ENCODE results near the gene GIGYF2.
A peak's percentile ranks its signal among the peaks of the same experiment; 100 is the strongest.
"Not testable (repeated sequence)": the region's sequence is repeated elsewhere in the genome, so short reads cannot be mapped to it uniquely, and the experiment has no call there.

GIGYF2 gene

DNA sequence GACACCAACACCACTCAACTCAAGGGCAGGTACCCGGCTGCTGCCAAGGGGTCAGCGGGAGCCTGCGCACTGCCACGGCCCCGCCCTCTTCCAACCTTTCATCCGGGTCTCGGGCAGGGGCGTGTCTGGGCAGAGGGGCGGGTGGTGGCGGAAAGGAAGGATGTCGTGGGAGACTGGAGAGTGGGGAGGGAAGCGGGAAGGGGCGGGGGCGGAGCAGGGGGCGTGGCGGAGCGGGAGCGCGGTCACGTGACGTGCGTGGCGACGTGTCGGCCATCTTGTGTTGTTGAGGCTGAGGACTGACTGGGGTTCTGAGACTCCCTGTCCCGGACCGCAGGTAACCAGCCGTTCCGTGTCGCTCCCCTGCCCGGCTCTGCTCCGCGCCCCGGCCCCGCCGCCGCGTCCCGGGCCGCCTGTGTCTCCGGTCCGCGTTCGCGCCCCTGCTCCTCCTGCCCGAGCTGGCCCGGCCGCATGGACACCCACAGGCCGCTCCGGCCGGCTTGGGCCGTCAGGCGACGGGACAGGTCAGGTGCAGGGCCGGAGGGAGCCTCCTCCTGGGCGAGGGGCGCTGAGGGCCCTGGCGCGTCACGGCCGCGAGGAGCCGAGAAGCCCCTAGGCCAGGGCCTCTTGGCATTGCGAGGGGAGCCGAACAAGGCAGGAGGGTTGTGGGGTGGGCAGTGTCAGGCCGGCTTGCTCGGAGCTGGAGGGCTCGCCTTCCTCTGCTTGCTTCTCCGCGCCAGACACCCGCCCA is at the start of gene GIGYF2:
GIGYF2 (plus strand) TSS at position 273 of the 748 bp plus-strand sequence. CDS start 37,867 bp downstream, outside the sequence.
- FAIRE-seq (peak; percentile 98), DNase-seq (ENCODE audit: insufficient read length, low spot score) (peak; percentile 96)

DNA sequence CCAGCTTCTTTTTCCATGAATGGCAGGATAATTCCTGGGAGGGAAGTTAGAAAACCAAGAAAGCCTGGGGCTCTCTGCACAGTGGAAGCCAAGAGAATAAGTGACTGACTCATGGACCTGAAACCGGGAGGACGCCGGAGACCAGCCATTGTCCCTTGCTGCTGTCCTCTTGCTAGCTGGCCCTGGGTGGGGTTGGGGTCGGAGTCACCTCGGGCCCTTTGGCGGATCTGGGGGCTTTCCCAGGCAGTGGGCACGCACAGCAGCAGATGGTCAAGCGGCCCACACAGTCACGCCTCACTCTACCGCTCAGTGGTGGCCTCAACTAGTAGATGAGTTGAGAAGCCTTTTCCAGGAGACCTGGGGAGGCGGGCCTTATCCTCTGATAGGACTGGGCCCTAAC is 48.1 kb upstream of the GIGYF2 start:
- FAIRE-seq (no peak), DNase-seq (ENCODE audit: insufficient read length, low spot score) (no peak)

DNA sequence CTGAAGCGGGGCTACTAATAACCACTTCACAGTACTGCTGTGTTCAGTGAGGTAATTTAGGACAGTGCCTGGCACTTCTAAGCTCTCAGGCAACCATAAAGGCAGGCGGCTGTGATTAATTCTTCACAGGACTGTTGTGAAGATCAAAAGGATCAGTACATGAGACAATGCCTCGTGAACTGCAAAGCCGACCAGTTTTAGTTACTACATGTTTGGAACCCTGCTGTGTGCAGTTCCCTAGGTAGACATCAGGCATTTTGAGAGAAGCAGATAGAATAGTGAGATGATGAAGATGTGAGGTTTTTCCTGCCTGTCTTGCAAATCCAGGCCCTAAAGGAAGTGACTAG is 44.7 kb upstream of the GIGYF2 start:
- DNase-seq (ENCODE audit: insufficient read length, low spot score) = no peak
- no peak for FAIRE-seq

- FAIRE-seq (no peak), DNase-seq (ENCODE audit: insufficient read length, low spot score) (no peak)
These were observed 43.7 kb upstream of the GIGYF2 start for GRCh38 chr2:232653441-232653840.

- no peak for DNase-seq (ENCODE audit: insufficient read length, low spot score)
- no peak for FAIRE-seq
These were observed 41.7 kb upstream of the GIGYF2 start for GRCh38 chr2:232655392-232655791.

GRCh38 chr2:232658217-232658785 is 38.8 kb upstream of the GIGYF2 start:
- no peak for FAIRE-seq
- DNase-seq (ENCODE audit: insufficient read length, low spot score) = peak; percentile 48

DNA sequence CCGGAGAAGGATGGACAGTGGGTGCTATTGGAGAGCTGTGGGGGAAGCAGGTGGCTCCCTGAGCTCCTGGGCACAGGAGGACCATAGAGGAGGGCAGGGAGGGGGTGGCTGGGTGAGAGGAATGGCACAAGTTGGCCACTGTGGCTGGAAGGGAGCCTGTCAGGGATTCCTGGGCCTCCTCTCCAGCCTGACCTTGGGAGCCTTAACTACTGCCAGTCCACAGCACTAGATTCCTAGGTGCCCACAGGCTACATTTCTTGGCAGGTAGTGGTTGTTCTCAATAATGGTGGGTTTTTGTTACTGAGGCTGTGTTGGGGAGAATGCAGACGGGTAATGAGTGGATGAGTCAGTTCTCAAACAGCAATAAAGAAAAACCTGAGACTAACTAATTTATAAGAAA is 37.8 kb upstream of the GIGYF2 start:
- DNase-seq (ENCODE audit: insufficient read length, low spot score) = no peak
- no peak for FAIRE-seq

DNA sequence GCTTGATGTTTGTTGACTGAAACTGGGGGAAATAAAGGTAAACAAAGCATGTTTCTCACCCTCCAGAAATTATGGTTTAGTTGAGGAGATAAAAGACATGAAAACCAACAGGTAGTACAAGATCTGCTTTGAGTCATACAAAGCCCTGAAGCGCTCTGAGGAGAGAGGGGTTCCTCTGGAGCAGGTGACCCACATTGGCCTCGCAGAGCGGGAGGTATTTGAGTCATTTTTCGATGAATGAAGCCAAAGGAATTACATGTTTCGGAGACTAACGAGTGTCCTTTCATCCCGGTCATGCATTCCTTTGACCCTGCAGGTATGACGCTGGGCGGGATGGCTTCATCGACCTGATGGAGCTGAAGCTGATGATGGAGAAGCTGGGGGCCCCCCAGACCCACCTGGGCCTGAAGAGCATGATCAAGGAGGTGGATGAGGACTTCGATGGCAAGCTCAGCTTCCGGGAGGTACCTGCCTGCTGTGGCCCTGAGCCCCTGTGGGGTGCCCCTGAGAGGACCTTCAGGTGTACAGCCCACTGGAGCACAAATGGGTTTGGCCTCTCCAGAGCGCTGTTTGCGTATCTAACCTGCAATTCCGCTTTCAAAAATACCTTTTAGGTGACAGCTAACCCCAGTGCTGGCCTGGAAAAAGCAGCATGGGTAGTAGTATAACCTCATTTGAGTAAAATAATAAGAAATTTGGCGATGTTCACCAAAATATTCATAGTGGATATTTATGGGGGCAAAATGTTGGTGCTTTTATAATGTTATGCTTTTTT is 34.5 kb upstream of the GIGYF2 start:
- no peak for FAIRE-seq

DNA sequence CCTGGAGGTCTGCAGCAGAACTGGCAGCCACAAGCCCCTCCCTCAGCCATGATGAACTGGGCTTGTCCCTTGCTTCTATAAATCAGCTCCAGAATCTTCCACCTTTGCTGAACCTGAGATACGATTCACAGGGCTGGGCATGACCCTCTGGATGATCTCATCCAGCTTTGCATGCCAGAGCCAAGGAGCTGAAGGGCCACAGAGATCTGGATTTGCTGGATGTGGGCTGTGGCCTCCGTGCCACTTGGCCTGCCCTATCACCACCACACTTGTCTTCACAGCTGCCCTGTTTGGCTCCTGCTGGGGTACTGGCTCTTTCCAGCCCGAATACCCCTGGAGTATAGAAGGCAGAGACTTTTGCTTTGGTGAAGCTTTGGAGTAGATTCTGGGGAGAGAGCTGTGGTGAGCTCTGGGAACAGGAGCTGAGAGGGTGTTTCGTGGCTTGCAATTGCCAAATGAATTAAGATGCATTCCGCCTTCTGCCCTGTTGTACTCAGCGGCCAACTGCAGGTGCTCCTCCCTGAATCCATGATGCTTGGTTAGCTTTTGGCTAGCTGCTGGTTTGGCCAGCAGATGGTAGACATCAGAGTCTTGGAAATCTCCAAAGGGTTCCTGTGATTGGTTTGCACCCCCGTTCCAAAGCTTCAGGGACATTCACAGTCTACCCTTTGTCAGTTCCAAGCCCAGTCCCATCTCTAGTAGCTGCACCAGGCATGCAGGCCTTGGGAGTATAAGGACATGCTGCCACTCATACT is 30.9 kb upstream of the GIGYF2 start:
- FAIRE-seq = no peak

More for the DNA sequence above, 34.5 kb upstream of the GIGYF2 start:
- DNase-seq (ENCODE audit: insufficient read length, low spot score) = no peak

GRCh38 chr2:232667989-232668583 is 29.0 kb upstream of the GIGYF2 start:
- peak; percentile 62 for FAIRE-seq

More for the DNA sequence above, 30.9 kb upstream of the GIGYF2 start:
- no peak for DNase-seq (ENCODE audit: insufficient read length, low spot score)

GRCh38 chr2:232668805-232669444 is 28.2 kb upstream of the GIGYF2 start:
- peak; percentile 31 for DNase-seq (ENCODE audit: insufficient read length, low spot score)
- no peak for FAIRE-seq

More at GRCh38 chr2:232667989-232668583, 29.0 kb upstream of the GIGYF2 start:
- DNase-seq (ENCODE audit: insufficient read length, low spot score) = no peak

- DNase-seq (ENCODE audit: insufficient read length, low spot score) = no peak
- no peak for FAIRE-seq
These were observed 24.5 kb upstream of the GIGYF2 start for GRCh38 chr2:232672588-232672987.

- FAIRE-seq = no peak
These were observed 22.6 kb upstream of the GIGYF2 start for GRCh38 chr2:232674491-232674890.

GRCh38 chr2:232675381-232675780 is 21.8 kb upstream of the GIGYF2 start:
- no peak for FAIRE-seq
- DNase-seq (ENCODE audit: insufficient read length, low spot score) = no peak

More at GRCh38 chr2:232674491-232674890, 22.6 kb upstream of the GIGYF2 start:
- DNase-seq (ENCODE audit: insufficient read length, low spot score) = no peak

DNA sequence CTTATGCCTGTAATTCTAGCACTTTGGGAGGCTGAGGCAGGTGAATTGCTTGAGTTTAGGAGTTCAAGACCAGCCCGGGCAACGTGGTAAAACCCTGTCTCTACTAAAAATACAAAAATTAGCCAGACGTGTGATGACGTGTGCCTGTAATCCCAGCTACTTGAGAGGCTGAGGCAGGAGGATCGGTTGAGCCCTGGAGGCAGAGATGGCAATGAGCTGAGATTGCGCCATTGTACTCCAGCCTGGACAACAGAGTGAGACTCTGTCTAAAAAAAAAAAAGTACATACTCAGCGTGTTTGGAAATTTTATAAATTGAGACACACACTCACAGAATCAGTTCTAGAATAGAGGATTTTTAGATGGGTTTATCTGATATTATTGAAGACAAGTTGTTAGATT is 17.1 kb upstream of the GIGYF2 start:
- no peak for DNase-seq (ENCODE audit: insufficient read length, low spot score)
- no peak for FAIRE-seq

DNA sequence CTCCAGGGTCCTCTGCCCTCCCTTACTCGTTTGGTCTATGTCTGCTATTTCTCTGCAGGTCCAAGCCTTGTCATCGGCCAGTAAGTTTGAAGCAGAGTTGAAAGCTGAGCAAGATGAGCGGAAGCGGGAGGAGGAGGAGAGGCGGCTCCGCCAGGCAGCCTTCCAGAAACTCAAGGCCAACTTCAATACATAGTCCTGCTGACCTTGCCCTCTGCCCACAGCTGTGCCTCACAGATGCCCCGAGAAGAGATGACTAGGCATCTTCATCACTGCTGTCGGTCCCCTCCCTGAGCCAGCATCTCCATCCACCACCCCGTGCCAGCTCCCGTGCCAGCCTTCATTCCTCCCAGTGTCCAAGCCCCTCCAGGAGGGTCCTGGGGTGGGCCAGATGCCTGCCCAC is 15.6 kb upstream of the GIGYF2 start:
- DNase-seq (ENCODE audit: insufficient read length, low spot score) (no peak), FAIRE-seq (no peak)

- FAIRE-seq (no peak), DNase-seq (ENCODE audit: insufficient read length, low spot score) (no peak)
These were observed 13.8 kb upstream of the GIGYF2 start for GRCh38 chr2:232683368-232683767.

DNA sequence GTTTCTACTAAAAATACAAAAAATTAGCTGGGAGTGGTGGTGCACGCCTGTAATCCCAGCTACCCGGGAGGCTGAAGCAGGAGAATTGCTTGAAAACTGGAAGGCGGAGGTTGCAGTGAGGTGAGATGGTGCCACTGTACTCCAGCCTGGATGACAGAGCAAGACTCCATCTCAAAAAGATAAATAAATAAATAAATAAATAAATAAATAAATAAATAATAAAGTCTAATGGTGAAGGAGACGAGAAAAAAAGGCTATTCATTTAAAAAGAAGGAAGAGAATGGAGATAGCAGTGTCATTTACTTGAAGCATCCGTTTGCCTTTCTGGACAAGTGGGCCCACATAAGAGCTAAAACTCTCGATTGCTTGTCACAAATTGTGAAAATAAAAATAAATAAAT is 11.7 kb upstream of the GIGYF2 start:
- FAIRE-seq; DNase-seq (ENCODE audit: insufficient read length, low spot score): not testable (repeated sequence)

DNA sequence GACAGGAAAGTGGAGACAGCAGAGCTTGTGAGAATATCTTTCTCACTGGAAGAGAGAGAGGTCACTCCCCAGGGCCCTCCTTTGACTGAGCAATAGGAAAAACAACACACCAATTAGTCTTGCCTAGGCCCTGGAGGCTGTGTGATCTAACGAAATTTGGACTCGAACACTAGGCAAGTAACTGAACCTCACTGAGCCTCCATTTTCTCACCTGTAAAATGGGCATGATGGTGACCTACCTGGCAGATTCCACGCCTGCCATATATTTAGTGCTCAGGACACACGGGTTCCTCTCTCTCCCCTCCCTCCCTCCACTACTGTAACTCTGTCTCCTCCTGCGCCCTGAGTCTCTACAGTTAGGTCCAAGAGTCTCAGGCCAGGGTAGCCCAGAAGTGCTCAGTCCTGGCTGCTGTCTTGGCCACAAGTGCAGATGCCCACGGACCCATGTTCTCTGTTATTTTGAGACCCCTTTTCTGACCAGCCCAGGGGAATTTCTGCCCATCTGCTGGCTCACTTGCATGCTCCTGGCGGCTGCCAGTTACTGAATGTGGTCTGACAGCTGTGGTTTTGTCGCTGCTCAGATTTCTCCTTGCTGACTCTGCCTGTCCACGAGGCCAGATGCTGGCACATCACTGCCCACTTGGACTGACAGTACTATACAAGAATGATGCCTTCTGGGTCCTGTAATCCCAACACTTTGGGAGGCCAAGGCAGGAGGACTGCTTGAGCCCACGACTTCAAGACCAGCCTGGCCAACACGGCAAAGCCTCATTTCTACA is 9.6 kb upstream of the GIGYF2 start:
- no peak for FAIRE-seq
- DNase-seq (ENCODE audit: insufficient read length, low spot score) = no peak
